Stimulated activated CD4-positive, alpha-beta T cell treated with anti-CD3 and anti-CD28 coated beads, TNF-alpha, amount 100 ng/mL, for 4 hours (primary cell): Measurements from ENCODE around the gene RBFOX1.

Experiments used
- DNase-seq, 3 experiments: peaks; one replicate each; pipeline ENCODE4 v3.0.0-alpha.2; 2020; ENCODE audit warnings: low read depth in 3 of 3

RBFOX1 gene

DNA sequence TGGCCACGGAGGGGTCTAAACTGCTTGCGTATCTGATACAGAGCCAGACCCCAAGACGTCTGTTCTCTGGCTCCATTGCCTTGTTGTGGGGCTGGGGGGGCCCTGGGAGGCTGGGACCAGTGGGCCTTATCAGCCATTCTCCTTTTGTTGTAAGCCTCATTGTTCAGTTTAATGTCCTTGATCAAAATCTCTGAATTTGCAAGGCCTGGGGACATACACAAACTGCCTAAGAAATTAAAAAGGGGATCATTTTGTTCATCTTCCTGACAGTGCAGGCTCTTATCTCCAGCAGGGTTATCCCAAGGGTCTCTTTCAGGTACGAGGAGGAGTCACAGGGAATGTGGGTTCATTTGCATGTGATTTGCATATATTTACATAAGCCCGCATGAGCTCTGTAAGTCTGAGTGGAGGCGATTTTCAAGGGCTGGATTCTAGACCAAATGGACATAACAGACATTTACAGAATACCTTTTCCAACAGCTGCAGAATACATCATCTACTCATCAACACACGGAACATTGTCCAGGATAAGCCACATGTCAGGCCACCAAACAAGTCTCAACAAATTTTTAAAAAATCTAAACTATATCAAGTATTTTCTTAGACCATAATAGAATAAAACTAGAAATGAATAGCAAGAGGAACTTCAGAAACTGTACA lies 269.8 kb downstream of the RBFOX1 start:
- no peak for DNase-seq

DNA sequence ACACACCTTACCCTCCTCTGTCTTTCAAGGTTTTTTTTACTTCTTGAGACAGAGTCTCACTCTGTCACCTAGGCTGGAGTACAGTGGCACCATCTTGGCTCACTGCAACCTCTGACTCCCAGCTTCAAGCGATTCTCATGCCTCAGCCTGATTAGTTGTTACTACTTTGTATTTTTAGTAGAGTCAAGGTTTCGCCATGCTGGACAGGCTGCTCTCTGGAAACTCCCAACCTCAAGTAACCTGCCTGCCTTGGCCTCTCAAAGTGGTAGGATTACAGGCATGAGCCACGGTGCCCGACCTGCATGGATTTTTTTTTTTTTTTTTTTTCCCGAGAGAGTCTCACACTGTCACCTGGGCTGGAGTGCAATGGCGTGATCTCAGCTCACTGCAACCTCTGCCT lies 273.2 kb downstream of the RBFOX1 start:
- no peak for DNase-seq

GRCh38 chr16:7612671-7613070 lies 280.0 kb downstream of the RBFOX1 start:
- no peak for DNase-seq

GRCh38 chr16:7613518-7613917 lies 280.9 kb downstream of the RBFOX1 start:
- DNase-seq, result no peak

GRCh38 chr16:7614021-7614795 lies 281.6 kb downstream of the RBFOX1 start:
- no peak for DNase-seq

GRCh38 chr16:7615565-7615964 lies 282.9 kb downstream of the RBFOX1 start:
- DNase-seq, result no peak

GRCh38 chr16:7624871-7625766 lies 292.5 kb downstream of the RBFOX1 start:
- DNase-seq, result no peak

DNA sequence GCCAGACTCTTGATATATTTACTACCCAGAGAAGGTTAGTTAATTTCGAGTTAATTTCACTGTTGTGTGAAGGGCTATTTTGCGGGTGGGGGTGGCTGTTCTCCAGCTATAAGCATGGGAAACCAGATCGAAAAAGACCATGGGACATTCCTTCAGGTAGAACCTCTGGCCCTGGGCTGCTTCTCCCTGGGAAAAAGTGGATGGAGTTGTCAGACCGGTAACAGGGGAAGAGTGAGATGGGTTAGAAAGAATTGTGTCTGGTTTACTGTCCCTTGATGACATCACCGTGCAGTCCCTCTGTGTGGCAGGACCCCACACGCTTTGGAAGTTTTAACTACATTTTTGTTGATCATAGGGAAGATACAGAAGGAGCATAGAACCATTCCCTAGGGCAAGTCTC lies 296.3 kb downstream of the RBFOX1 start:
- no peak for DNase-seq

- no peak for DNase-seq
Measured at GRCh38 chr16:7629571-7629970, 296.9 kb downstream of the RBFOX1 start.

DNA sequence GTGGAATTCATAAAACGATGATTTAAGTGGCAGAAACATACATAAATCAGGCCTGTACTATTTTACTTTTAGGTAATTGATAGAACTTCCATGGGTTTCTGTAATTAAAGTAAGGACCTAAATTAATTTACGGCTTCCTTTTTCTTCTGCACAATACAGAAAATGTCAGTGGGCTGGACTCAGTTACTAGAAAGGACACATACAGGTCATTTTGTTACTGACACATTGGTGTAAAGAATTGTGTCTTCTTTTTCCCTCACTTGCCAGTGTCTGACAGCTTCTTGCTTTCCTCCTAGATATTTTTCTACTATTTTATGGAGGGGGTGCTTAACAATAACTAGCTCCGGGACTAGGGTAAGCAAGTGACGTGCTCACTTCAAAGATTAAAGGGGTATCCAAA lies 304.8 kb downstream of the RBFOX1 start:
- DNase-seq, result no peak

DNA sequence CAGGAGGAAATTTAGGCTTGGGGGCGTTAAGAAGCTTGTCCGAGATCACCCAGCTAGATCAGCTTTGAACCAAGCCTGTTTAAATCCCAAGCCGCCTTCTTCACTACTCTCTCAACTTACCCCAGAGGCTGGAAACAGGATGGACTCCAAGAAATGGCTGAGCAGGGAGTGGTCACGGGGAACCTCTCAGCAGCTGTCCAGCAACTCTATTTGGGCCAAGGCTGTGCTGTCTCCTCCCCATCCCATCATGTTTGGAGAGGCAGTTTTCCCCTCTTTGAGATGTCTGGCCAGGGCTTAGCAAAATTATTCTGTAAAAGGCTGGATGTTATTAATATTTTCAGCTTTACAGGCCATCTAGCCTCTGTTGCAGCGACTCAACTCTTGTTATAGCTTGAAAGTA lies 305.7 kb downstream of the RBFOX1 start:
- no peak for DNase-seq

- no peak for DNase-seq
Measured at GRCh38 chr16:7640334-7640733, 307.7 kb downstream of the RBFOX1 start.

DNA sequence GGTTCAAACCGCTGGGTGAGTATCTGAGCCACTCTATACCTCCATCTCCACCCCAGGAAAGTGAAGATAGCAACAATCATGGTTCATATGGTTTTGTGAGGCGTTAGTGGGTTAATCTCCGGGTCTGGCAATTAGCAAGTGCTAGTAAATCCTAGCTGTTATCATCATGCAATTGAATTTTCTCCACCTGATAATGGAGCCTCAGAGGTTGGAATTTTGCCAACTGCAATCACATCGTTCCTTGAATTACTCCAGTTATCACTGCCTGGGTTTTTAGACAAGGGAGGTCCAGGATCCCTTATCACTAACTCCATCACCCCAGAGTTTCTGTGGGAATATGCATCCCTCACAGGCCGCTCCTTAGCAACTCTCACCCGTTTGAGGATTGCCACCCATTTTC lies 311.5 kb downstream of the RBFOX1 start:
- DNase-seq, result no peak

GRCh38 chr16:7644811-7645210 lies 312.2 kb downstream of the RBFOX1 start:
- no peak for DNase-seq

DNA sequence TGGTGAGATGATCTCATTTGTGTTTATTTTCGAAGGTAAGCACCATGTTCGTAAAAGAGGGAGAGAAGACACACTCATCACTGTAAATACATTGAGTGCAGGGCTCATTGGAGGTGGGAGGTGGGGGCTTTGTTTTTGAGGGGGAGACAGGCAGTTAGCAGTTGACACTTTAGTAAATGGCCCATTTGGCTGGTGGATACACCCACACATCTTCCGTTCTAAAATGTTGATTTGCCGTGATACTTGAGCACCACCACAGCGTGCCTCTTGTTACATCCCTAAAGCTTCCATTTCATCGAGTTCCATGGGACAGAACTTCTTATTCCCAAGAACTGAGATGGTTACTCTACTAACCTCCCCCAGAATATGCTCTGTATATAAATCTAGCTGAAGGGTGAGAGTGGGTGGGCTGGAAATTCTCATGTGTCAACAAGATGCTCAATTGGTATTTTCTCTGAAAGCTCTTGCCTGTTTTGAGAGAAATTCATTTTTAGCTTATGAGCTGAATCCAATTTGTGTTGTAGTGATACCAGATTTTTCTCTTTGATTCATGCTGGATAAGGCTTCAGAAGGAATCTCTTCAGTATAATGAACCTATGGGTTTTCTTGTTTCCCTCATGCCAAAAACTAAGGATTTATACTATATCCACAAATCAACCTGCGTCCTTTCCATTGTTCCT lies 314.3 kb downstream of the RBFOX1 start:
- DNase-seq, result no peak

- DNase-seq, result no peak
Measured at GRCh38 chr16:7650431-7650830, 317.8 kb downstream of the RBFOX1 start.

GRCh38 chr16:7651803-7652570 lies 319.3 kb downstream of the RBFOX1 start:
- DNase-seq, result no peak

DNA sequence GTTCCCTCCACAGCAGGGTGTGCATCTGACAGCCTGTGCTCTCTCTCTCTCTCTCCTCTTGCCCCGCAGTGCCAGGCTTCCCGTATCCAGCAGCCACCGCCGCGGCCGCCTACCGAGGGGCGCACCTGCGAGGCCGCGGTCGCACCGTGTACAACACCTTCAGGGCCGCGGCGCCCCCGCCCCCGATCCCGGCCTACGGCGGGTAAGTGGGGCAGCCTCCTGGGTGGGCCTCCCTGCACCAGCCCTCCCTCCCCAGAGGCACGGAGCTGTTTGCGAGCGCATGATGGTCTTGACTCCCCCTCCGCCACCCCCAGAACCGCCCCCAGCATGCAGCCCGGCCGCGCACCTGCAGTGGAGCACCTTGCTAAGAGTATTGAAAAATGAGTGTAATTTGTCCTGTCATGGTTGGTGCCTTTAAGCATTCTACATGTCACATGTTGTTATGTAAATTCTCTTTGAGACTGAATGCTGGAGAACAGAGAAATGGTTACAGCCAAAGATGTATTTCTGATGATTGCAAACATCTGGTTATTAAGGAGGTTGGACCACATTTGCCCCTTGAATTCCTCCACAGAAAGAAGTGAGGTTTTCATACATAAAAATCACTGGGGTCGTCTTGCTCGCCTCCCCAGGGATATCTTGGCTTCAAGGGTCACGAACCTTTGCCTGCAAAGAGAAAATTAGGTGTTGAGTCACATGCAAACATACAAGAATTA lies 321.3 kb downstream of the RBFOX1 start:
- DNase-seq, result no peak

DNA sequence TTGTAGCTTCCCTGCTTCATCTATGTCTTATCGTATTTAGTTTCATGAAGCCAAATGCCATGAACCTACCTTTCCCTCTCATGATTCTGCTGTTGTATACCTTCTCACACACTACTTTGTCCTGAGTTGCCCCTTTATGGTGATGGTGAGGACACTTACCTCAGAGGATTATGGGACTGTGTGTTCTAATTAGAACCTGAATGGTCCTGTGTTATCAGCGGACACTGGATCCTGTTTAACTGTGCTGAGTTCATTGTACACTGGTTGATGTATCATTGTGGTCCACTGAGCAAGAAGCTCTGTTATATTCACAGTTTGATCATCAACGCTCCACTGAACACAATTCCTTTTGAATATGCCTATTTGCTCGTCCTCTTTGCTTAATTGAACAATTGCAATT lies 343.0 kb downstream of the RBFOX1 start:
- no peak for DNase-seq

GRCh38 chr16:7680296-7680695 lies 347.7 kb downstream of the RBFOX1 start:
- DNase-seq, result no peak

- DNase-seq, result no peak
Measured at GRCh38 chr16:7688811-7689210, 356.2 kb downstream of the RBFOX1 start.
